Measurements from ENCODE around the gene ZNF660.
"Not testable (repeated sequence)": the region's sequence is repeated elsewhere in the genome, so short reads cannot be mapped to it uniquely, and the experiment has no call there.

- TF ChIP-seq CTCF (IDR thresholded peaks at IDR 0.05; ENCODE audit: poor library complexity, severe bottlenecking); RAD21 (conservative IDR thresholded peaks at IDR 0.05); POLR2AphosphoS5 (IDR thresholded peaks at IDR 0.05): not testable (repeated sequence)
Observed at GRCh38 chr3:44578924-44579515, 5.7 kb upstream of the ZNF660 start.

Data from neural cell (in vitro differentiated cells).